Measurements from ENCODE around the gene RAB24. TPM values are rescaled to one million over a fixed set of nuclear protein-coding genes. Genes with fewer than 3 reads are reported as not detected.
A peak's percentile ranks its signal among the peaks of the same experiment; 100 is the strongest.

RAB24 gene
- total RNA-seq, 1 donor from 2014 or later: 28.3 TPM

DNA sequence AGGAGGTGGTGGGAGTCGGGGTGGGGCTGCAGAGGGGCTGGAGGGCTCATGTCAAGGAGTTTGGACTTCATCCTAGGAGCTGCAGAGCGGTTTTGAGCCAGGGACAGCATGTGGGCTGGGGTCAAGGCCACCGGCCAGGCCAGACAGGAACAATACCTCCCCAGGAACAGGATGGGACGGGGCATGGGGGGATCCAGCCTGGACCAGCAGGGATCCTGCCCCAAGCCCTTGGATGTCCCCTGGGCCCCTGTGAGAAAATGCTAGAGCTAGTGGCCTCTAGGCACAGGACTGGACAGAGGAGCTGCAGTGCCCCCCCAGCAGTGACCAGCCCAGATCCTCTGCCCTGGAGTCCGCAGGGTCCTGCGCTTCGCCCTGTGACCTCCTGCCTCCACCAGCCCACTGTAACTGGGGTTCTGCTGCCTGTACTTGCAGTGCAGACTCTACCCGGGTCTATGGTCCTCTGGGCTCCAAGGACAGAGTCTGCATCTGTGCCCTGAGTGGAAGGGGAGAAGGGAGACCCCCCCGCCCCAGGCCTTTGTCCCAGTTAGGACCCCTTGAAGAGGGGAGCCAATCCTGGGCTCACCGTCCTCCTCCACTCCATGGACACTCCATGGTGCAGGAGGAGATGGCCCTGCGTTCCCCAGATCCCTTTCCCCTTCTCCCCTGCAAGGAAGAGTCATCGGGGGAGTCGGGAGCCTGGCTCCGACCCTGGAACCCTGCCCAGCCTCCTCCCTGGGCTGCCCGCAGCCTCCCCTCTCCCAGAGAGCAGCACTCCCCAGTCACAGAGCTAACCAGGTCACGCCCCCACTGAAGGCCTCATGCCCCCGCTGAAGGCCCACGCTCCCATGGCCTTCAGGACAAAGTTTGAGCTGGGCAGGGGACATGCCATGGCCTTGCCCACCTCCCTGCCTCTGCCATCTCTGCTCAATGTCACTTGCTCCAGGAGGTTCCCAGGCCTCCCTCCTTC lies 11.1 kb upstream of the RAB24 start:
- H3K27ac Mint-ChIP-seq: no peak overlapping the region
- no peak for DNase-seq (ENCODE audit: low spot score in 2 of 2, unreplicated experiment in 2 of 2)
- H3K4me3 Mint-ChIP-seq: no peak overlapping the region
- TF ChIP-seq CTCF (IDR thresholded peaks at IDR 0.05; ENCODE audit: unreplicated experiment): no peak
- peaks cover 1% of the 10 kb centered on the region for H3K36me3 Mint-ChIP-seq
- peaks cover 4% of the 10 kb centered on the region for H3K9me3 Mint-ChIP-seq
- peaks cover 17% of the 10 kb centered on the region for H3K4me1 Mint-ChIP-seq
- no peaks in the 10 kb centered on the region for H3K27me3 Mint-ChIP-seq (ENCODE audit: low read depth)

DNA sequence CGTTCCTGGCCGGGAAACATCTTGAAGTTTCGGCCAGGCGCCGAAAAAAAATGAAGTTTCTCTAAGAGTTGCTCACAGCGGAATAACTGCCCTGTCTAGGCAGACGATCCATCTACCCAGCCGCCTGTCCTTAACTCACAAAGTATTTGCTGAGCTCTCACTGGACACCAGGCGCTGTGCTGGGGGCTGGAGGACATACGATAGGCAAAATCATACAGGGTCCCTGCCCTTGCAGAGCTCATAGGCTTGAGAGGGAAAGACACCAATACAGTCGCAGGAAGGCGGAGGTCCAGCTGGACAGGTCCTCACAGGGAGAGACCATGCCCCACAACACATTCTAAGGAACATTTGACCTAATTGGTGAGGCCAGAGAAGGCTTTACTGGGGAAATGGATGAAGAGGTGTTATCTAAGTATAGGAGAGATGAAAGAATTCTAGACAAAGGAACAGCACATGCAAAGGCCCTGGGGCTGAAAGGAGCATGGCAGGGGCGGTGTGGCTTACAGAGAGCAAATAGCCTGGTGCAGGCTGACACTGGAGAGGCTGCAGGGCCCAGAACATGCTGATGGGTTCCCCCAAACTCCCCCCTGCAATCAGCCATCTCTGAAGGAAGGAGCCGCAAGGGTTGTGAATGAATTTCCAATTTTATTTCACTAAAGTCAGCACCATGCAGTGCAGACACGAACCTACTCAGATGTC lies 10.2 kb upstream of the RAB24 start:
- Mint-ChIP-seq H3K27ac (no peak overlapping the region), H3K4me1 (peaks cover 17% of the 10 kb centered on the region)

GRCh38 chr5:177312649-177313181 lies 9.2 kb upstream of the RAB24 start:
- Mint-ChIP-seq H3K36me3 (peaks cover 1% of the 10 kb centered on the region), H3K9me3 (no peaks in the 10 kb centered on the region), H3K4me3 (peak overlapping the region; percentile 79), H3K4me1 (peaks cover 17% of the 10 kb centered on the region), H3K27ac (no peak overlapping the region), H3K27me3 (ENCODE audit: low read depth) (no peaks in the 10 kb centered on the region)
- TF ChIP-seq CTCF (IDR thresholded peaks at IDR 0.05; ENCODE audit: unreplicated experiment): no peak
- DNase-seq (ENCODE audit: low spot score in 2 of 2, unreplicated experiment in 2 of 2): no peak

More for the DNA sequence above, 10.2 kb upstream of the RAB24 start:
- no peaks in the 10 kb centered on the region for H3K9me3 Mint-ChIP-seq
- no peaks in the 10 kb centered on the region for H3K27me3 Mint-ChIP-seq (ENCODE audit: low read depth)
- no peak overlapping the region for H3K4me3 Mint-ChIP-seq
- no peak for TF ChIP-seq CTCF (IDR thresholded peaks at IDR 0.05; ENCODE audit: unreplicated experiment)
- DNase-seq (ENCODE audit: low spot score in 2 of 2, unreplicated experiment in 2 of 2): no peak
- peaks cover 1% of the 10 kb centered on the region for H3K36me3 Mint-ChIP-seq

- peaks cover 17% of the 10 kb centered on the region for H3K4me1 Mint-ChIP-seq
- TF ChIP-seq CTCF (IDR thresholded peaks at IDR 0.05; ENCODE audit: unreplicated experiment): no peak
- H3K36me3 Mint-ChIP-seq: peaks cover 2% of the 10 kb centered on the region
- no peaks in the 10 kb centered on the region for H3K27me3 Mint-ChIP-seq (ENCODE audit: low read depth)
- peak within 1 kb of the TSS; percentile 79 for H3K4me3 Mint-ChIP-seq
- peak; percentile 95 to 96 for DNase-seq (ENCODE audit: low spot score in 2 of 2, unreplicated experiment in 2 of 2)
- H3K9me3 Mint-ChIP-seq: no peaks in the 10 kb centered on the region
- H3K27ac Mint-ChIP-seq: peak within 1 kb of the TSS; percentile 79
Measured at GRCh38 chr5:177311723-177312648, 8.5 kb upstream of the RAB24 start, which contains the start of gene MXD3. TSS of gene MXD3 (minus strand) at chr5:177311898. CDS start at chr5:177311830, 68 bp downstream.

DNA sequence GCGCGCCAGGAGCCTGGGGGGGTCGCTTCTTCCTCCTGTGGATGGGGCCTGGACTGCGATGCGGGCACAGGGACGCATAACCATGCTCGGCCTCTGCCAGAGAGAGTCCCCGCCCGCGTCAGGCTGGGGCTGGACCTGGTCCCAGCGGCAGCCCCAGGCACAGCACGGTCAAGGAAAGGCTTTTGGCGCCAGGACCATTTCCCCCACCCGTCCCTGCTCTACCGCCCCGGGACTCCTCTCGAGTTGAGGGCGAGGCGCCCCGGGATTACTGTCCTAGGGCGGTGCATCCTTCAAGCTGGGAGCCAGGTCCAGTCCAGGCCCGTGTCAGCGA lies 7.8 kb upstream of the RAB24 start:
- Mint-ChIP-seq H3K27ac (peak overlapping the region; percentile 43), H3K27me3 (ENCODE audit: low read depth) (no peaks in the 10 kb centered on the region), H3K4me3 (peak overlapping the region; percentile 79), H3K4me1 (peaks cover 17% of the 10 kb centered on the region), H3K36me3 (peaks cover 7% of the 10 kb centered on the region), H3K9me3 (no peaks in the 10 kb centered on the region)
- no peak for DNase-seq (ENCODE audit: low spot score in 2 of 2, unreplicated experiment in 2 of 2)
- no peak for TF ChIP-seq CTCF (IDR thresholded peaks at IDR 0.05; ENCODE audit: unreplicated experiment)
